ENCODE results near the gene CYP24A1. TPM values are rescaled to one million over a fixed set of nuclear protein-coding genes. Genes with fewer than 3 reads are reported as not detected.

Gene CYP24A1
- total and polyA plus RNA-seq, 2 of the 8 experiments (the other 6 are each of a cell fraction or from before 2014, with no cell fraction given): not detected

GRCh38 chr20:54156981-54157835 is 16.6 kb downstream of the CYP24A1 start (continued):
- TF ChIP-seq CHD1 (IDR thresholded peaks at IDR 0.05; ENCODE audit: low read depth, low read length) (no peak), SP1 (IDR thresholded peaks at IDR 0.05; ENCODE audit: low read depth, low read length) (no peak), KDM4A (IDR thresholded peaks at IDR 0.05; ENCODE audit: low read depth, low read length, severe bottlenecking) (no peak), SIN3A (conservative IDR thresholded peaks at IDR 0.05 in 1 of 2, IDR thresholded peaks at IDR 0.05 in 1 of 2; ENCODE audit: low read depth in 1 of 2, low read length in 2 of 2) (no peak), CREB1 (IDR thresholded peaks at IDR 0.05) (no peak), CTBP2 (IDR thresholded peaks at IDR 0.05; ENCODE audit: borderline replicate concordance, insufficient read depth, insufficient read length, low read length) (no peak), CBX5 (IDR thresholded peaks at IDR 0.05; ENCODE audit: low read depth, low read length) (no peak)
